ENCODE measurements around the gene ZNF445. TPM values are rescaled to one million over a fixed set of nuclear protein-coding genes. Genes with fewer than 3 reads are reported as not detected.
A peak's percentile ranks its signal among the peaks of the same experiment; 100 is the strongest.

The ZNF445 gene
- 28.3 and 29.7 TPM in 2 replicates for total RNA-seq (ENCODE audit: low replicate concordance)

- TF ChIP-seq CTCF (IDR thresholded peaks at IDR 0.05) (no peak), EZH2phosphoT487 (IDR thresholded peaks at IDR 0.05) (no peak), EZH2 (IDR thresholded peaks at IDR 0.05) (no peak)
- H3K36me3 ChIP-seq: no peaks in the 10 kb centered on the region
- H2AFZ ChIP-seq (replicated peaks): peak within 1 kb of the TSS; percentile 92
- H3K27ac ChIP-seq: no peak within 1 kb of the TSS
- peaks cover 28% of the 10 kb centered on the region for H4K20me1 ChIP-seq (ENCODE audit: low read depth)
- Mint-ChIP-seq H3K27me3 (ENCODE audit: insufficient read depth, low read depth) (peaks cover 2% of the 10 kb centered on the region), H3K4me3 (peak within 1 kb of the TSS; percentile 95), H3K9me3 (peaks cover 3% of the 10 kb centered on the region), H3K4me1 (peaks cover 23% of the 10 kb centered on the region), H3K36me3 (peaks cover 12% of the 10 kb centered on the region), H3K27ac (peak within 1 kb of the TSS; percentile 96)
- peak; percentile 95 for DNase-seq (ENCODE audit: low spot score)
- H3K79me2 ChIP-seq (ENCODE audit: low read depth): peaks cover 48% of the 10 kb centered on the region
- H3K4me3 ChIP-seq: peak within 1 kb of the TSS; percentile 97
- peak within 1 kb of the TSS; percentile 89 for H3K9ac ChIP-seq
- no peaks in the 10 kb centered on the region for H3F3A ChIP-seq (ENCODE audit: low read depth)
- H3K27me3 ChIP-seq: no peaks in the 10 kb centered on the region
- H3K9me3 ChIP-seq (ENCODE audit: low read depth): no peaks in the 10 kb centered on the region
- peaks cover 8% of the 10 kb centered on the region for H3K4me1 ChIP-seq
- H3K4me2 ChIP-seq: peak within 1 kb of the TSS; percentile 97
Measured at GRCh38 chr3:44477312-44478030, at the start of gene ZNF445. TSS of gene ZNF445 (minus strand) at chr3:44477670. CDS start at chr3:44455549, 22,121 bp downstream.

GRCh38 chr3:44525060-44525459 is 47.6 kb upstream of the ZNF445 start:
- Histone ChIP-seq H3K79me2 (ENCODE audit: low read depth) (no peaks in the 10 kb centered on the region), H3K4me3 (no peak overlapping the region), H3K27ac (no peak overlapping the region), H3K9ac (no peak overlapping the region), H3K36me3 (no peaks in the 10 kb centered on the region), H3K4me1 (no peaks in the 10 kb centered on the region), H3K27me3 (peaks cover 12% of the 10 kb centered on the region), H2AFZ (replicated peaks) (no peak overlapping the region), H3K4me2 (no peak overlapping the region), H3F3A (ENCODE audit: low read depth) (no peaks in the 10 kb centered on the region), H4K20me1 (ENCODE audit: low read depth) (no peaks in the 10 kb centered on the region), H3K9me3 (ENCODE audit: low read depth) (no peaks in the 10 kb centered on the region)
- peaks cover 3% of the 10 kb centered on the region for H3K9me3 Mint-ChIP-seq
- H3K27me3 Mint-ChIP-seq (ENCODE audit: insufficient read depth, low read depth): peaks cover 5% of the 10 kb centered on the region
- no peak for DNase-seq (ENCODE audit: low spot score)
- no peak overlapping the region for H3K4me3 Mint-ChIP-seq
- no peaks in the 10 kb centered on the region for H3K4me1 Mint-ChIP-seq
- no peak overlapping the region for H3K27ac Mint-ChIP-seq
- H3K36me3 Mint-ChIP-seq: no peaks in the 10 kb centered on the region
- TF ChIP-seq EZH2phosphoT487 (IDR thresholded peaks at IDR 0.05): no peak
- no peak for TF ChIP-seq EZH2 (IDR thresholded peaks at IDR 0.05)
- TF ChIP-seq CTCF (IDR thresholded peaks at IDR 0.05): no peak

GRCh38 chr3:44522494-44522933 is 45.0 kb upstream of the ZNF445 start:
- no peak for TF ChIP-seq CTCF (IDR thresholded peaks at IDR 0.05)
- TF ChIP-seq EZH2phosphoT487 (IDR thresholded peaks at IDR 0.05): no peak
- no peak for TF ChIP-seq EZH2 (IDR thresholded peaks at IDR 0.05)
- Histone ChIP-seq H3K27ac (no peak overlapping the region), H3K36me3 (no peaks in the 10 kb centered on the region), H2AFZ (replicated peaks) (no peak overlapping the region), H4K20me1 (ENCODE audit: low read depth) (no peaks in the 10 kb centered on the region), H3K4me2 (no peak overlapping the region), H3K4me3 (no peak overlapping the region), H3F3A (ENCODE audit: low read depth) (no peaks in the 10 kb centered on the region), H3K4me1 (no peaks in the 10 kb centered on the region), H3K27me3 (no peaks in the 10 kb centered on the region), H3K79me2 (ENCODE audit: low read depth) (no peaks in the 10 kb centered on the region), H3K9ac (no peak overlapping the region), H3K9me3 (ENCODE audit: low read depth) (no peaks in the 10 kb centered on the region)
- Mint-ChIP-seq H3K27ac (no peak overlapping the region), H3K9me3 (peaks cover 3% of the 10 kb centered on the region), H3K4me1 (no peaks in the 10 kb centered on the region), H3K27me3 (ENCODE audit: insufficient read depth, low read depth) (peaks cover 4% of the 10 kb centered on the region), H3K4me3 (no peak overlapping the region), H3K36me3 (no peaks in the 10 kb centered on the region)
- DNase-seq (ENCODE audit: low spot score): no peak

Measured in neural progenitor cell (in vitro differentiated cells).